ENCODE results near the gene C3.

DNA sequence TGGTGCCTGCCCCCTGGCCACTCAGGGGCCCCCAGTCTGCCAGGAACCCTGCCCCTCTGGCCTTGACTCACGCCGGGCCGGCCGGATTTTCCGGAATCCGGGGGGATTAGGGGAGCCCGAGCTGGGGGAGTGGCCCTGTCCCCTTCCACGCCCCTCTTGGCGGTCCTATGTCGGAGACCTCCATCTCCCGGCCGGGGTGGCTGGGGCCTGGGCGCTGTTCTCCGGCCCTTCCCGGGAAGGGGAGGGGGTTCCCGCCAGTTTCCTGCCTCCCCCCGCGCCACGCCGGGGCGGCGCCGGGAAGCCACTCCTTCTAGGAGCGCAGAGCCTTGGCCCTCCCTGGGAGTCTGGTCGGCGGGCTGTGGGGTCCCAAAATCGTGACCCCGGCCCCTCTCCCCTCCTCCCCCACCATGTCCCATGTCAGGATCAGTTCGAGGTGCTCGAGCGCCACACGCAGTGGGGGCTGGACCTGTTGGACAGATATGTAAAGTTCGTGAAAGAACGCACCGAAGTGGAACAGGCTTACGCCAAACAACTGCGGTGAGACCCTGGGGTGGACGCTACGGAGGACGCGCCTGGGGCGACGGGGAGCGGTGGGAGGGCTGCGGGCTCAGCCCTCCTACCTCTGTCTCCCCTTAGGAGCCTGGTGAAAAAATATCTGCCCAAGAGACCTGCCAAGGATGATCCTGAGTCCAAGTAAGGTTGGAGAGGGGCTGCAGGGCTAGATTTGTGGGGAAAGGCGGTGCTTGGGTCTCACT is 20.3 kb upstream of the C3 start:
- TF ChIP-seq, protein P1, sequence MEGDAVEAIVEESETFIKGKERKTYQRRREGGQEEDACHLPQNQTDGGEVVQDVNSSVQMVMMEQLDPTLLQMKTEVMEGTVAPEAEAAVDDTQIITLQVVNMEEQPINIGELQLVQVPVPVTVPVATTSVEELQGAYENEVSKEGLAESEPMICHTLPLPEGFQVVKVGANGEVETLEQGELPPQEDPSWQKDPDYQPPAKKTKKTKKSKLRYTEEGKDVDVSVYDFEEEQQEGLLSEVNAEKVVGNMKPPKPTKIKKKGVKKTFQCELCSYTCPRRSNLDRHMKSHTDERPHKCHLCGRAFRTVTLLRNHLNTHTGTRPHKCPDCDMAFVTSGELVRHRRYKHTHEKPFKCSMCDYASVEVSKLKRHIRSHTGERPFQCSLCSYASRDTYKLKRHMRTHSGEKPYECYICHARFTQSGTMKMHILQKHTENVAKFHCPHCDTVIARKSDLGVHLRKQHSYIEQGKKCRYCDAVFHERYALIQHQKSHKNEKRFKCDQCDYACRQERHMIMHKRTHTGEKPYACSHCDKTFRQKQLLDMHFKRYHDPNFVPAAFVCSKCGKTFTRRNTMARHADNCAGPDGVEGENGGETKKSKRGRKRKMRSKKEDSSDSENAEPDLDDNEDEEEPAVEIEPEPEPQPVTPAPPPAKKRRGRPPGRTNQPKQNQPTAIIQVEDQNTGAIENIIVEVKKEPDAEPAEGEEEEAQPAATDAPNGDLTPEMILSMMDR (IDR thresholded peaks at IDR 0.05; ENCODE audit: borderline replicate concordance, extremely low read depth, low read length, poor library complexity, severe bottlenecking): no peak
- no peak for TF ChIP-seq EZH2 (IDR thresholded peaks at IDR 0.05; ENCODE audit: borderline replicate concordance, low read depth, low read length, severe bottlenecking)

Data from DND-41 (cell line).